OCI-LY7 (cell line): Measurements from ENCODE around the gene NFKB2.

Experiments used
- EZH2phosphoT487 ChIP-seq: fragments of 200-600 bp; sonication (generic); IDR thresholded peaks from 2 replicates; pipeline ENCODE4 v1.6.1; 2018; ENCODE audit warnings: low read depth, borderline replicate concordance, mild to moderate bottlenecking, mixed run types, antibody characterized with exemption, low read length, moderate library complexity, mixed read lengths
- TF ChIP-seq, protein P1 (sequence below): fragments of 200-600 bp; sonication (generic); conservative IDR thresholded peaks from 2 replicates; pipeline ENCODE4 v1.5.1; 2014; ENCODE audit warnings: mild to moderate bottlenecking, antibody characterized with exemption, low read length, moderate library complexity, mixed read lengths

- TF ChIP-seq, protein P1, sequence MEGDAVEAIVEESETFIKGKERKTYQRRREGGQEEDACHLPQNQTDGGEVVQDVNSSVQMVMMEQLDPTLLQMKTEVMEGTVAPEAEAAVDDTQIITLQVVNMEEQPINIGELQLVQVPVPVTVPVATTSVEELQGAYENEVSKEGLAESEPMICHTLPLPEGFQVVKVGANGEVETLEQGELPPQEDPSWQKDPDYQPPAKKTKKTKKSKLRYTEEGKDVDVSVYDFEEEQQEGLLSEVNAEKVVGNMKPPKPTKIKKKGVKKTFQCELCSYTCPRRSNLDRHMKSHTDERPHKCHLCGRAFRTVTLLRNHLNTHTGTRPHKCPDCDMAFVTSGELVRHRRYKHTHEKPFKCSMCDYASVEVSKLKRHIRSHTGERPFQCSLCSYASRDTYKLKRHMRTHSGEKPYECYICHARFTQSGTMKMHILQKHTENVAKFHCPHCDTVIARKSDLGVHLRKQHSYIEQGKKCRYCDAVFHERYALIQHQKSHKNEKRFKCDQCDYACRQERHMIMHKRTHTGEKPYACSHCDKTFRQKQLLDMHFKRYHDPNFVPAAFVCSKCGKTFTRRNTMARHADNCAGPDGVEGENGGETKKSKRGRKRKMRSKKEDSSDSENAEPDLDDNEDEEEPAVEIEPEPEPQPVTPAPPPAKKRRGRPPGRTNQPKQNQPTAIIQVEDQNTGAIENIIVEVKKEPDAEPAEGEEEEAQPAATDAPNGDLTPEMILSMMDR = no peak
- TF ChIP-seq EZH2phosphoT487 = no peak
These were observed 20.3 kb upstream of the NFKB2 start for GRCh38 chr10:102375250-102375649.
